Gastrocnemius medialis (tissue), 4 donors: ENCODE results near the gene SLCO1B3.

Experiments used
- CTCF ChIP-seq, 5 experiments: fragments of 450-650 bp in 3 of 5; fragments of 200-600 bp in 2 of 5; sonication (generic) in 2 of 5; IDR thresholded peaks in 4 of 5; conservative IDR thresholded peaks in 1 of 5; 1 replicate in 4 of 5; 2 replicates in 1 of 5; pipeline ENCODE4 v1.5.1; 2016 to 2019; ENCODE audit warnings: antibody characterized with exemption in 5 of 5, mild to moderate bottlenecking in 3 of 5, moderate library complexity in 3 of 5
- POLR2A ChIP-seq, 2 donors: fragments of 450-650 bp; IDR thresholded peaks; one replicate each; pipeline ENCODE4 v1.6.1; 2017; ENCODE audit warnings: antibody characterized with exemption in 2 of 2, mild to moderate bottlenecking in 2 of 2, moderate library complexity in 2 of 2

GRCh38 chr12:20868277-20868676, 57.8 kb downstream of the SLCO1B3 start:
- TF ChIP-seq CTCF (IDR thresholded peaks at IDR 0.05 in 4 of 5, conservative IDR thresholded peaks at IDR 0.05 in 1 of 5) (no peak), POLR2A (IDR thresholded peaks at IDR 0.05) (no peak)
